NK-92 (cell line): ENCODE measurements around the gene CACNA2D1.
"Not testable (repeated sequence)": the region's sequence is repeated elsewhere in the genome, so short reads cannot be mapped to it uniquely, and the experiment has no call there.

Experiments
- DNase-seq: peaks from one replicate; lab custom pipeline; 2025; ENCODE audit not compliant: unreplicated experiment; lab: John Stamatoyannopoulos, UW

The CACNA2D1 gene

DNA sequence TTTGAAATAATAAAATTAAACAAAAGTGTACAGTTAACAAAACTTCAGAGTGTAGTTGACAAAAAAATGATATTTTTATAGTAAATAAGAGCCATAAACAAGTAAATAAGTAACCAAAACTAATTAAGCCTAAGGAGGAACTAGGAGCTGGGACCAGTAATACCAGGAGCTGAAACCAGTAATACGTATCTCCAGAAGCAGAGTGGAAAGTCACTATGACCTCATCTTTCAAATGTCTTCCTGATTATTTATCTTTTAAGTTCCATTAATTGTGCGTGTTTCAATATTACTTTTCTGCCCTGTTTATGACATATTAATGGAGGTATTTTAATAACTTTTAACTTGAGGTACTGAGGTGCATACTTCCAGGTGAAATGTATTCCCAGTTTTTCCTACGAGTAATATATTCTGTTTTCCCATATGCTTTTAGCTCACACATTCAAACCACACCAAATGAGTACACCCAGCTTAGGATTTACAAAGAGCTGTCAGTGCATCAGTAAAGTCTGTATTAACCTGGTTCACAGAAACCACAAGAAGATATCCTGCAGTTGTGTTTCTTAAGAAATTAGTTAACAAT lies 390.0 kb downstream of the CACNA2D1 start:
- no peak for DNase-seq

DNA sequence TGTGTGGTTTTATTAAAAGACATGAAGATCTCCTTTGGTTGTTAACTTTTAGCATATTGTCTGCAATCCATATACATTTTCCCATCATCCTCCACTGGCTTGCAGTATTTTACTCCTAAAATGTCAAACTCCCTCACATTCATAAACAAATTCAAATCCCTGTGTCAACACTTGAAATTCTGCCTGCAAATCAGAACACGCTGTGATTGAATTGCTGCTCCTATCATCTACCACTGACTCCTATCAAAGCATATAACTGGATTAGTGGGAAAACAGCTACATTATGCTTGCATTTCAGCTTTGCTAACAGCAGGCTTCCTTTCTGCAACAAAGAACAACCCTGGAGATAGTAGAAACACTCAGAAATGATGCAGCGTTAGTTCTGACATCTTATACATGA lies 392.0 kb downstream of the CACNA2D1 start:
- no peak for DNase-seq

DNA sequence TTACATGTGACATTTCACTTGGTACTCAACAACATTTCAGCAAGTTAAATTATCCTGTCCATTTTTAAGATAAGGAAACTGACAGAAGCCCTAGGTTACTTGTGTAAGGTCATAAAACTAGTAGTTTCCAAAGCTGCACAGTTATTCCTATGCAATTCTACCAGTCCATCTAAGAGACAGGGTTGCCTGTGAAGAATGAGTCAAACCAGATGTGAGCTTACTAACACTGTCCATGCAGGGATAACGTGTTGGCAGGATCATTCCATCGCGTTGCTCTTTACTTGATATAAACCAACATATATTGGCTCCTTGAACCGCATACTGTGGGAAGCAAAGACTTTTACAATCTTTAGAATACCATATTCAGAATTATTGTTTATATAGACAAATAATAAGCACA lies 392.8 kb downstream of the CACNA2D1 start:
- no peak for DNase-seq

DNA sequence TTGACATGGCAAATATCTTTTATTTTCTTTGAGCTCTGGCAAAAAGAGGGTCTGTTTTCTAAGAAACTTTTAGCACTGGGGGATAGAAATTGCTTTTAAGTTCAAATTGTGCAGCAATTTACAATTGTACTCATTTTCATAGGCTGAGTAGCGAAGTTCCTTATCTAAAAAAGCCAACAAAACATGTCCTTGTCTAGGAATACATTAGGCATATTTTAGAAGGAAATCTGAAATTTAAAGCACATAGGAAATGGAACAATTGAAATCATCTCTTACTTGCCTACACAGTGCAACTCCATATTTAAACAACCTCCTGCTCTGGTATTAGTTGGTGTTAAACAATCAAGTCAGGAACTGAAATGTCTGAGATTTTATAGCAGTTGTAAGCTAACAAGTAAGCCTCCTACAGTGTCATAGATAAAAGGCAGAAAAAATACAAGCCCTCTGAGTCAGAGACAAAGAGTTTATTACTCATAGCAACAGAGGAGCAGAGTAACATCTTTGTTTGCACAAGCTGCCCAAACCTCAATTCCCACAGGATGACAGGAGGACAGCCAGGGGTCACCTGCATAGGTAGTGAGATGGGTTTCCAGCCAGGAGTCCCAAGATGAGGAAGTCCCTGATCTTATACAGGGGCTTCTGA lies 393.6 kb downstream of the CACNA2D1 start:
- DNase-seq = no peak

DNA sequence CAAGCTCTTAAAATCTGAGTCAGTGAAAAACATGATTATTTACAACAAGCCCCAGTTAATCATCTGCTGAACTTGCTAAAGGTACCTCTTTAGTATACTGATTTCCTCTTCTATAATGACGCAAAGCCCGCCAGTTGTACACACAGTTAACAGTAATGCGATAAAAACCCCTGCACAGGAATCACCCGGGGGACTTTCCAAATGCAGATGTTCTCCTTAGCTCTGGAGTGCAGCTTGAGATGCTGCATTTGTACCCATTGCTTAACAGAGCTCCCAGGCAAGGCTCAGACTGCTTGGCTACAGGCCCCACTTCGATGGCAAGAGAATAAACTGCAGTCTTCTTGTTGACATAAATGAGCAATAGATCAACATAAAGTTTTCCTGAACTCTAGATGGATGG lies 394.1 kb downstream of the CACNA2D1 start:
- DNase-seq = no peak

DNA sequence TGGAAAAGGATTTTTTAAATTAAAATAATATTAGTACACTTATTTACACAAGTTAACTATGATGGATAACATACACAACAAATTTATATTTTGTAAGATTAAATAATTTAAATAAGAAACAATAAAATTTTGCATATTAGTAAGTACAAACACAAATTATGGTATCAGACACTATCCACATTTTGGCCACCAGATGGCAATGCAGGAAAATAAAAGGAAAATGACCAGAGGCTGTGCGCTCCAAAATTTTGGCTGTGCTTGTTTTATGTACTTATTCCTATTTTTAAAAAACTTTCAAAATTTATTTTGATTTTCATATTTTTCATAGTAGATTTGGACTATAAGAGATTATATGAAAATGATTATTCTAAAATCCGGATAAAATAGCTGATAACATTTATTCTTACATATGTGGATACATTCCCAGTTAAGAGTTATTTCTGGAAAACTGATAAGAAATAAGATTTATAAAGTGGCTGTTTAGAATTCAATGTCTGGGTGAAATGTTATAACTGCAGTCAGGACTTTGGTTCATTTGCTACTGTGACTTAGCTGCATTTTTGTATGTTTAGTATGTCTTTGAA lies 399.0 kb downstream of the CACNA2D1 start:
- no peak for DNase-seq

DNA sequence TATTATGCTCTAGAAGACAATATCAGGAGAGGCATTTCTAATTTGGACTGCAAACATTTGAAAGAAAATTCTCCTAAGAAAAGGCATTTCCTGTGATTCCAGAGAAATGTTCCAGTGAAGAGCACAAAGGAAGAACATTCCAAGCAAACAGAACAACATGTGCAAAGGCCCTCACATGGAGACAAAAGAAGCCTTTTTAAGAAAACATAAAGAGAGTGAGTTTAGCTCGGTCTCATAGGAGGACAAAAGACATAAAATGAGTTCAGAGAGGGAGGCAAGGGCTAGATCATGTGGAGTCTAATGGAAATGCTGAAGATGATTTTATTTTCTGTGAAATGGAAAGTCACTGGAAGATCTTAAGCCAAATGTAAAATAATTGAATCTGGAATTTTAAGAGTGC lies 404.0 kb downstream of the CACNA2D1 start:
- no peak for DNase-seq

DNA sequence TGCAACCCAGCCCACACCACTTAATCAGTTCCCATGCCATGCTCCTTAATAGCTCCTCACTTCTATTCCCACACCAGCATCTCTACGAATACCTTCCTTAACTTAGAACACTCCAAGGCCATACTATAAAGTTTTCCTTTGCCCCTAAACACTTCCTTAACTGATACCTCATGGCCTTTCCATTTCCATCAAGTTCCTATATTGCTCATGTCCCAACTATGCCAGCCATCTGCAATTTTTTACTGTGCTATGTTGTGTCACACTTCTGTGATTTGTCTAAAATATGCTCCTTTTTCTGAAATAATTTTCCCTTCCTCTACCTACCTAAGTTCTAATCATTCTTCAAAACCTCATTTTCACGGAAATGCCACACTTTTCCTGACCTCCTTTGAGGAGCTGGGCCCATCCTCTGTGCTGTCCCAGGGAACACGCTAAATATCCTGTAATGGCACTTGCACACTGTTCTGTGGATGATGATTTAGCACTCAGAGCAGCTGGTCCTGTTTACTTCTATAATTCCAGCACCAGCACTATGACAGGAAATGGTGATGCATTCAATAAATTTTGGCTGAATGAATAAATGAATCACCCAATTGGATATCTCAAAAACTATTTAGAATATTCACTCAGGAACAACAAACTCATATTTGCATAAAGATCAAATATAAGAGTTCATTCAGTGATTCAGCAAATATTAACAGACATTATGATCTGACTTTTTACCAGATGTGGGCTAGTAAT lies 407.3 kb downstream of the CACNA2D1 start:
- DNase-seq = no peak

DNA sequence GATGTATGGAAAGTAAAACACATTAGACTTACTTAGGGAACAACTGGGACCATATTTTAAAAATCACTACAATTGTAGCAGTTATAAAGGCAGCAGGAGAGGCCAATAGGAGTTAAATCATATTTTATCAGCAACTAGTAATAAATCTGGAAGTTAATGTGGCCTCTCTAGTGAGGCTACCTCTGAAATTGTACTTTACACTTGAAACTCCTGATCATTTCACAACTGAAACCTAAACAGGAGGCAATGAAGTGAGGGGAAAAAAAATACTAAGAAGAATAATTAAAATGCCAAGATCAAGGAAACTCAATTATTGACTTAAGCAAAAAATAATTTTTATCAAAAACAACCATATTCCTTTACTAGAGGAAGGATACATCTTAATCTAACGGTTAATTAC lies 408.1 kb downstream of the CACNA2D1 start:
- DNase-seq = no peak

DNA sequence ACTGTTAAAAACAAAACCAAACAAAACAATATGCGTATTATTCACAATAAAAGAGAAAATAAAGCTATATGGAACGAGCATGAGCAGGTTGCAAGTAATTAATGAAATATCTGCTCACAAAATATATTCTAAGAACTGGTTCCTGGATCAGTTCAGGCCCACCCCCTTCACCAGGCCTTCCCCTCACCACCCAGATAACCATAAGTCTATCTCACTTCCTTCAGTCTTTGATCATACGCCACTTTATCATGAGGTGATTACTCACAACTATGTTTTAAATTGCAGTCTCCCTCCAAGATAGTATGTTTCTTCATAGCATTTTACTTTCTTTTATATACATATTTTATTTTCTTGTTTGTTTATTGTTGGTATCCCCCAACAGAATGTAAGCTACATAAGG lies 410.7 kb downstream of the CACNA2D1 start:
- no peak for DNase-seq

DNA sequence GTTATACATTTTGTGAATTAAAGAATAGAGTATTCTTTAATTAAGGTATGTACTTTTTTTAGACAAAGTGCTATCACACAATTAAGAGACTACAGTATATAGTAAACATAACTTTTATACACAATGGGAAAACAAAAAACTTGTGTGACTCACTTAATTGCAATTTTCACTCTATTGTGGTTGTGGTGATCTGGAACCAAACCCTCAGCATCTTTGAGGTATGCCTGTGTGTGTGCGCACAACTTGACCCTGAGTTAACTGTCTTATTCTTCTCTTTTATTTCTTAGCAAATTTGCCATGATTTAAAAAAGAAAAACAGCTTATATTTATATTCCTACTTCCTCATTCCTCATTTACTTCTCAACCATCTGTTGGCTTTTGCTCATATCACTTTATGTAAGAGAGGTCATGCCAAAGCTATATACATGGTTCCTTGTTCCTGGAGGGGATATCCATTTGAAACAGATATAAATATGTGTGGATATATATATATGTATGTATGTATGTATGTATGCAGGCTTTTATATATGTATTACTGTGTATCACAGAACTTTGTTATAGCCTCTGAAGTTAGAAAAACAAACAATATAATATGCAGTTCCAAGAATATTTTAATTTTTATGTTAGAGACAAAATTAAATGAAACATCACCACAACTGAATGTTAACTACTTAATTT lies 414.2 kb downstream of the CACNA2D1 start:
- DNase-seq = no peak

DNA sequence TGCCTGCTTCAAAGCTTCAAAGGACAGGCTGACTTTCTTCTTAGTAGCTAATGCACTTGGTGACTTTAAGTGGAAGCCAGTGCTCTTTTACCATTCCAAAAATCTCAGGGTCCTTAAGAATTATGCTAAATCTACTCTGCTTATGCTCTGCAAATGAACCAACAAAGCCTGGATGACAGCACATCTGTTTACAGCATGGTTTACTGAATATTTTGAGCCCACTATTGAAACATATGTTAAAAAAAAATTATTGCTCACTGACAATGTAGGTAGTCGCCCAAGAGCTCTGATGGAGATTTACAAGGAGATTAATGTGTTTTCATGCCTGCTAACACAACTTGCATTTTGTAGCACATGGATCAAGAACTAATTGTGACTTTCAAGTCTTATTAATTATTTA lies 415.5 kb downstream of the CACNA2D1 start:
- DNase-seq = no peak

DNA sequence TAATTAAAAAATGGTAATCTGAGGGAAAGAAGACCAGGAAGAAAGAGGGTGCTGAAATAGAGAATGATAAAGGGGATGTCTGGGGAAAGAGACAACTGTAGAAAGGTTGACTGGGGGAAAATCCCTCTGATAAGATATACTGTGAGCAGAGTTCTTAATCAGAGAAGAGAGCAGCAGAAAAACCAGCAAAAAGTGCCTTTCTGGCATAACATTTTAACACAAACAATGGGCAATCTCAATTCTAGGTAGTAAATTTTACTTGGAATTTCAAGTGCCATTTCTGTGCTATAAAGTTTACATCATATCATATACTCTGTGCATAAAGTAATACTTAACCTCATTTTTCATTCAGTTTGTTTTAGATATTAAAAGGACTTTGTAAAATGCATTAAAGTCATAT lies 421.9 kb downstream of the CACNA2D1 start:
- DNase-seq = no peak

DNA sequence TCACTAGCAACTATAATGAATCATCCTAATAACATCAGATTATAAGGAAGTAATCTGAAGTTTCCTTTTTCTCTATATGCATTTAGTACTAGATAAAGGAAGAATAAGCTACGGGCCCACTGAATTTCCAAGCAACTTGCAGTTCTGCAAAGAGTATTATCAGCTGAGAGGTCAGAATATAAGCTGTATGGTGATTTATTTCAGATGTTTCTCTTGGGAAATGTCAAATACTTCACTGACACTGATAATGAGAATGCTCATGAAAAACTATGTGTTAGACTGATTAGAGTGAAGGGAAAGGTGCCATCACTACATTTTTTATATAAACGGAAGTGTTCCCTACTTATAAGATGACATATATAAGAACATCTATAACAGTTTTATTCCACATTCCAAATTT lies 422.5 kb downstream of the CACNA2D1 start:
- DNase-seq = no peak

DNA sequence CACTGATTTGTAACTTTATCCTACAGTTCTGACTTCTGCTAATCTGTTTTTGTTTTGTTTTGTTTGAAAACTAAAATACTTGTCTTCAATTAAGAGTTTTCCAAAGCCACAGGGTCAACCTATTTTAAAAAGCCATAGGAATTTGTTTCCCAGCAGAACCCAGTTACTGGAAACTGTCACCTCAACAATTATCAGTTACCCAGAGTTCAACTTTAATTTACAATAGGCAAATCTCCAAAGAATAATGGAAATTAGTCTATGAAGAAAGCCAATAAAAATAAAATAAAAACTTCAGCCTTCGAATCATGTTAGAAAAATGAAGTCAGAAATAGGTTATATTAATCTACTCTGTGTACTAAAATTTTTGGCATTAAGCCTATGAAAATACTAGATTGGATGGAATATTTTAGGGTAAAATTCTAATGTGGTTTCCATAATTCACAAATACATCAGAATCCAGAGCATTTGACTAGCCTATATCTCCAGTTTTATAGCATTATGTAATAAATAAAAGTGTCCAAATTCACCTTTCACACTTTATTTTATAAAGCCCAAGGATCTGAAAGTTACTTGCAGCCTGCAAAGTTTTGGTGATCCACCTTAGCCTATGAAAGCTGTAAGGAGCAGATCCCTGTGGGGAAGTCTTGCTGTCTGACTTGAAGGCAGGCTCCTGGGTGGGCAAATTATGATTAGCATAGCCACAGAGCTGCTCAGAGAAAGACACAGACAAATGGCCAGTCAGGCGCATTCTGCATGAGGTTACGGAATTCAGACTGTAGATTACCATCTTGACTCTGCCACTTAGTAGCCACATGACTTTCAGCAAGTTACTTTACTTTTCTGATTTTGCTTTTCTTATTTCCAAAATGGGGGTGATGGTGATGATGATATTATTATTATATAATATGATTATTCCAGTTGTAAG lies 423.8 kb downstream of the CACNA2D1 start:
- DNase-seq = no peak

DNA sequence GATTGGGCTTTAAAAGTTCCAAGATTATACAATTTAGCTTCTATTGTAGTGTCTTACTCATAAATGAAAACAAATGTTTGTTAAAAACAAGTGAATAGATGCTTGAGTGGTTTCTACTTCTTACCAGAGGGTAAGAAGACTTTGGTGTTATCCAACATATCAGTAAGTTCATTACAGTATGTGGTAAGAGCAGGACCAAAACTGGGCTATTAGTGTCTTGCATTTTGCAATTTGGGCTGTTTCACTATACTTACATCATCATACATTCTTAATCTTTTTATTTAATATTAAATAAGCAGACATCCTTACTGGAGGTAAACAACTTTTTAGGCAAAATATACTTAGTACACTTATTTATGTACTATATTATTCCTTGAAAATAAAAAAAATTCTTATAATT lies 425.4 kb downstream of the CACNA2D1 start:
- DNase-seq = no peak

DNA sequence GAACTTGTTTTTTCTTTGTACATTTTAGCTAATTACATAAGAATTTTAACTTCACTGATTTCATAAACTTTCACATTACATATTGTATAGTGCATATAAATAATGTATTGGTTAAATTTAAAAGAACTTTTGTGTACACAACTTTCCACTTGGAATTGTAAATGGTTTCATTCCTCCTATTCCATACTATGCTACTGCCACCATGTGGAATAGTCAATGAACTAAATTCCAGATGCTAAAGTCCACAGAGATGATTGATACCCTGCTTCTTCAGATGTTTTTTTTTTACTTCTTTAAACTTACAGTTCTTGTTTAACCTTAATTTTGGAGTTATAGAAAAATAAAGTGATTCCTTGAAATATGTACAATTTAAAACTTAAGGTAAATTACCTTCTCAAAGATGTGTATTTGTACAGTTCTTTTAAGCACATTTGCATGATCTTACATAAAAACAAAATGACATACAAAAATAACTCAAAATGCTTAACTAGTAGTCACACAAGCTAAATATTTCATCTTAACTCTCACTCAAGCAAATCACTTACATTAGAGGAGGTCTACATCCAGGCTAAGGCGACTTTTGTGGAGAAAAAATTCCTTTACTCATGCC lies 426.1 kb downstream of the CACNA2D1 start:
- DNase-seq = no peak

DNA sequence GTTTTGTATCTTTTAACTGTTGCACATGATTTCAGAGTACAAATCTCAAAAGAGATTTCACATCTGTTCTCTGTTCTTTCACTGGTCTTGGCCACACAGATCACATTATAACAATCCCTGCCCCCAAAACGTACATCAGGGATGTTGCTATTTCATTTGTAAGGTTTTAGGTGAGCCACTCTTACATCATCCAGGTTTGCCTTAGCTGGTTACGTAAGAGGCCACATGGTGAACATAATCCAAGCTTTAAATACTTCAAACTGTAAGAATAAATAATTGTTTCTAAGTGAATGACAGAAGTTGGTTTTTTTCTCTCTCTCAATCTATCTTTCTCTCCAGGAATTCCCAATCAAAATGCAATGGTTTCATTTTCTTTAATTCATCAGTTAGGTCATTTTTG lies 427.8 kb downstream of the CACNA2D1 start:
- no peak for DNase-seq

DNA sequence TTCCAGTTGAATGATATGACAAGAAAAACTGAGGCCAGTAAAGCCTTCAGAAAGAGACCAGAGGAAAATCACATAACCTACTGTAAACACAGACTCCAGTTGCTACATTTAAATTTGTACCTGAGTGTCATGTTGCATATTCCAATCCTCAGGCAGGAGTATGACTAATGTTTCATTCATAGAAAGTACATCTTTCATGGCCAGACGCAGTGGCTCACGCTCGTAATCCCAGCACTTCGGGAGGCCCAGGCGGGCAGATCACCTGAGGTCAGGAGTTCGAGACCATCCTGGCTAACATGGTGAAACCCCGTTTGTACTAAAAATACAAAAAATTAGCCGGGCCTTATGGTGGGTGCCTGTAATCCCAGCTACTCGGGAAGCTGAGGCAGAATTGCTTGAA lies 429.0 kb downstream of the CACNA2D1 start:
- not testable (repeated sequence) for DNase-seq

DNA sequence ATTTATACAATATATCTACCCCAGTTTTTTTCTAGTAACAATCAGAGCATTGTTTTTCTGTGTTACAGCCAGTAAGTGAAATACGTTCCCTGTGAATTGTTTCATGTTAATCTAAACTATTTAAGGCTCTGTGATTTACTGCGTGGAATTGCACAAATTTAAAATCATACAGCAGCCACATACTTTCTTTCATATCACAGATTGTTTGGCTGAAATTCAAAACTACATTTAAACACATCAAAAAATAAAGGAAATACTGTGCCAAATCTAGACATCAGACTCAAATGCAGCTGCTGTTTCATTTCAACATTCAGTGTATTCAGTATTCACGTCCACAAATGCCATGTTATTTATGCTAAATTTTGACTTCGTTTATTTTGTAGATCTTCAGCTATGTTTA lies 431.1 kb downstream of the CACNA2D1 start:
- no peak for DNase-seq
